C4-2B (cell line): ENCODE data around the gene LIN7C.
"Not testable (repeated sequence)": the region's sequence is repeated elsewhere in the genome, so short reads cannot be mapped to it uniquely, and the experiment has no call there.

Experiments used
- H3K27ac ChIP-seq: fragments of 450-650 bp; 2 replicates; pipeline ENCODE4 v1.5.1; 2017
- CTCF ChIP-seq: fragments of 450-650 bp; conservative IDR thresholded peaks from 2 replicates; pipeline ENCODE4 v1.5.1; 2017; ENCODE audit warnings: mild to moderate bottlenecking
- ZFX ChIP-seq: fragments of 450-650 bp; IDR thresholded peaks from 2 replicates; pipeline ENCODE4 v1.6.1; 2017

Gene LIN7C

GRCh38 chr11:27453701-27454100 lies 52.9 kb downstream of the LIN7C start:
- no peak overlapping the region for H3K27ac ChIP-seq
- no peak for TF ChIP-seq ZFX
- no peak for TF ChIP-seq CTCF

GRCh38 chr11:27452147-27452546 lies 54.4 kb downstream of the LIN7C start:
- H3K27ac ChIP-seq, result no peak overlapping the region
- TF ChIP-seq CTCF, result no peak
- TF ChIP-seq ZFX, result no peak

- no peak overlapping the region for H3K27ac ChIP-seq
- no peak for TF ChIP-seq ZFX
- TF ChIP-seq CTCF, result no peak
These were observed 55.2 kb downstream of the LIN7C start for GRCh38 chr11:27451244-27451965.

- not testable (repeated sequence) for H3K27ac ChIP-seq
These were observed 58.4 kb downstream of the LIN7C start for GRCh38 chr11:27448184-27448540.

- TF ChIP-seq CTCF (no peak), ZFX (no peak)
- H3K27ac ChIP-seq, result no peak overlapping the region
These were observed 59.0 kb downstream of the LIN7C start for GRCh38 chr11:27447288-27448183.

GRCh38 chr11:27445625-27446024 lies 60.9 kb downstream of the LIN7C start:
- TF ChIP-seq CTCF, result no peak
- TF ChIP-seq ZFX, result no peak
- H3K27ac ChIP-seq, result no peak overlapping the region

- no peak overlapping the region for H3K27ac ChIP-seq
- TF ChIP-seq CTCF (no peak), ZFX (no peak)
These were observed 61.8 kb downstream of the LIN7C start for GRCh38 chr11:27444801-27445215.
